HepG2 (cell line): ENCODE measurements around the gene ANO4. TPM values are rescaled to one million over a fixed set of nuclear protein-coding genes. Genes with fewer than 3 reads are reported as not detected.

Experiments used
- ATAC-seq: fragments of 200-7000 bp; cut with Tn5 transposase; 3 replicates; pipeline ENCODE4 v1.9.1; 2020; ENCODE audit warnings: mild to moderate bottlenecking, moderate library complexity
- BruUV-seq: library from RNA; stranded (reverse); fragments of 400-500 nt; replicated peaks from 2 replicates; lab custom pipeline; 2021; lab: Mats Ljungman, UMichigan
- CTCF ChIA-PET: fragments of 300-600 bp; formaldehyde crosslinking; extraction: SDS; loops from one replicate; lab custom pipeline; 2021; ENCODE audit warnings: low total read pairs, inconsistent platforms, low intra/inter-chr PET ratio; lab: Yijun Ruan, JAX
- POLR2A ChIA-PET: fragments of 350-600 bp; sonication (Branson Sonifier 250); formaldehyde crosslinking; loops from one replicate; lab custom pipeline; 2020; ENCODE audit warnings: antibody characterized with exemption, inconsistent platforms; lab: Yijun Ruan, JAX
- DNase-seq: peaks from one replicate; pipeline ENCODE4 v3.0.0-alpha.2; 2015; ENCODE audit warnings: low spot score
- FAIRE-seq: peaks from 3 replicates; lab custom pipeline; 2011; peaks lifted over from hg19 to GRCh38; lab: Jason Lieb, UNC
- H2AFZ ChIP-seq: one replicate; pipeline ENCODE4 v1.6.1; 2011; ENCODE audit warnings: low read length, inconsistent platforms
- H3K27ac ChIP-seq: fragments of 300-600 bp; 3 replicates; pipeline ENCODE4 v1.8.0; 2011; ENCODE audit warnings: mixed run types, mild to moderate bottlenecking, mixed read lengths, low read length, inconsistent platforms; ENCODE audit not compliant: insufficient read depth; ENCODE audit errors: extremely low read length
- H3K27me3 ChIP-seq, 2 experiments: fragments of 200-600 bp in 1 of 2; 2 replicates in 1 of 2; 3 replicates in 1 of 2; pipeline versions ENCODE4 v1.6.0 to v1.8.0; 2011; ENCODE audit warnings: low read length in 2 of 2, mild to moderate bottlenecking in 2 of 2, moderate library complexity in 2 of 2, inconsistent platforms in 1 of 2; ENCODE audit not compliant: insufficient read depth in 2 of 2, control insufficient read depth in 1 of 2
- H3K36me3 ChIP-seq, 2 experiments: fragments of 200-600 bp in 1 of 2; replicated peaks in 1 of 2; 2 replicates in 1 of 2; 3 replicates in 1 of 2; pipeline versions ENCODE4 v1.5.1 to v1.8.0; 2011; ENCODE audit warnings: low read length in 2 of 2, inconsistent platforms in 1 of 2; ENCODE audit not compliant: insufficient read depth in 2 of 2, control insufficient read depth in 1 of 2
- H3K4me1 ChIP-seq: 2 replicates; pipeline ENCODE4 v1.5.1; 2012; ENCODE audit warnings: low read length, inconsistent platforms; ENCODE audit not compliant: insufficient read depth
- H3K4me2 ChIP-seq: 2 replicates; pipeline ENCODE4 v1.6.0; 2011; ENCODE audit warnings: low read depth, low read length, inconsistent platforms
- H3K4me3 ChIP-seq, 3 experiments: fragments of 200-600 bp in 1 of 3; sonication (generic), shearing (Covaris generic) in 1 of 3; replicated peaks in 1 of 3; 2 replicates each; pipeline ENCODE4 v1.5.1; 2011 to 2016; ENCODE audit warnings: low read length in 3 of 3, inconsistent platforms in 2 of 3, low read depth in 2 of 3, mild to moderate bottlenecking in 2 of 3, control low read depth in 1 of 3, mixed read lengths in 1 of 3; ENCODE audit not compliant: insufficient read depth in 1 of 3
- H3K79me2 ChIP-seq: one replicate; pipeline ENCODE4 v1.6.1; 2011; ENCODE audit warnings: low read length, inconsistent platforms; ENCODE audit not compliant: insufficient read depth
- H3K9ac ChIP-seq: 2 replicates; pipeline ENCODE4 v1.6.0; 2011; ENCODE audit warnings: mild to moderate bottlenecking, low read depth, low read length, inconsistent platforms; ENCODE audit not compliant: insufficient read depth
- H3K9me3 ChIP-seq: 2 replicates; pipeline ENCODE4 v1.5.1; 2012; ENCODE audit warnings: mild to moderate bottlenecking, low read length
- H4K20me1 ChIP-seq: 2 replicates; pipeline ENCODE4 v1.6.0; 2011; ENCODE audit warnings: inconsistent platforms, mild to moderate bottlenecking, low read length, moderate library complexity; ENCODE audit not compliant: insufficient read depth
- HES4 ChIP-seq: sonication (generic); formaldehyde crosslinking; IDR thresholded peaks from 2 replicates; pipeline ENCODE4 v1.9.0; 2021; ENCODE audit warnings: mild to moderate bottlenecking, missing genetic modification reagents, borderline replicate concordance
- MIER2 ChIP-seq: IDR thresholded peaks from 2 replicates; pipeline ENCODE4 v1.6.1; 2016; ENCODE audit warnings: missing biosample characterization, missing genetic modification reagents
- POLR2A ChIP-seq, 2 experiments: IDR thresholded peaks; 2 replicates each; pipeline ENCODE4 v1.6.1; 2011; ENCODE audit warnings: low read depth in 2 of 2, low read length in 2 of 2, mild to moderate bottlenecking in 1 of 2, moderate library complexity in 1 of 2; ENCODE audit not compliant: insufficient read depth in 1 of 2
- ZNF331 ChIP-seq: sonication (generic); formaldehyde crosslinking; IDR thresholded peaks from 2 replicates; pipeline ENCODE4 v1.4.0; 2020; ENCODE audit warnings: missing genetic modification reagents
- ZNF354B ChIP-seq: sonication (generic); formaldehyde crosslinking; IDR thresholded peaks from 2 replicates; pipeline ENCODE4 v1.8.0; 2022; ENCODE audit warnings: mild to moderate bottlenecking, missing genetic modification reagents
- ZNF567 ChIP-seq: sonication (generic); formaldehyde crosslinking; IDR thresholded peaks from 2 replicates; pipeline ENCODE4 v1.8.1; 2023; ENCODE audit warnings: mild to moderate bottlenecking, missing genetic modification reagents, borderline replicate concordance
- ZNF644 ChIP-seq: IDR thresholded peaks from 2 replicates; pipeline ENCODE4 v1.6.1; 2016; ENCODE audit warnings: low read depth
- ZNF790 ChIP-seq: sonication (generic); formaldehyde crosslinking; IDR thresholded peaks from 2 replicates; pipeline ENCODE4 v1.8.0; 2022; ENCODE audit warnings: missing genetic modification reagents, mild to moderate bottlenecking, borderline replicate concordance
- ZSCAN21 ChIP-seq: sonication (generic); formaldehyde crosslinking; IDR thresholded peaks from 2 replicates; pipeline ENCODE4 v1.8.0; 2022; ENCODE audit warnings: mild to moderate bottlenecking, missing genetic modification reagents, moderate library complexity, borderline replicate concordance
- WGBS: methylation state at CpG from one replicate; pipeline ENCODE4 v1.1.6; 2017; ENCODE audit warnings: low lambda C conversion rate; 5-methylcytosine and 5-hydroxymethylcytosine counted together
- in situ Hi-C: cut with HindIII; loops from 2 replicates; pipeline ENCODE4 v1.10.0; 2017; ENCODE audit warnings: low pct_unique_long_range_greater_than_20kb; ENCODE audit not compliant: extremely low pct_ligation_motif_present
- intact Hi-C: fragments of 100-400 bp; cut with micrococcal nuclease; formaldehyde crosslinking; loops from one replicate; pipeline ENCODE4 v1.10.0; 2022; ENCODE audit not compliant: unreplicated experiment
- polyA plus RNA-seq, 8 experiments: library from polyadenylated mRNA; depleted of rRNA in 3 of 8; stranded (reverse) in 7 of 8; unstranded in 1 of 8; fragments of >200 nt; fragmentation: Illumina TruSeq in 4 of 8; extraction: Trizol in 4 of 8; gene quantifications; 2 replicates each; pipeline versions ENCODE4 v1.2.1 to v1.2.3, GENCODE V29; 2011 to 2016; ENCODE audit warnings: low read depth in 4 of 8, missing spikeins in 1 of 8, mixed read lengths in 1 of 8; ENCODE audit not compliant: insufficient read depth in 1 of 8
- total RNA-seq, 5 experiments: library from RNA; depleted of rRNA; stranded (reverse); fragments of >200 nt; fragmentation: Illumina TruSeq; extraction: Trizol; gene quantifications; 2 replicates each; pipeline ENCODE4 v1.2.3, GENCODE V29; 2016; ENCODE audit warnings: low read depth in 1 of 5
- TF ChIP-seq, protein P1 (sequence below): IDR thresholded peaks from 2 replicates; pipeline ENCODE4 v1.6.1; 2016; ENCODE audit warnings: low read depth, missing genetic modification reagents, missing compliant biosample characterization
- TF ChIP-seq, protein P2 (sequence below), 2 experiments: fragments of 450-650 bp in 1 of 2; sonication (generic) in 1 of 2; formaldehyde crosslinking in 1 of 2; IDR thresholded peaks; 2 replicates each; pipeline versions ENCODE4 v1.6.1 to v1.8.0; 2016 to 2022; ENCODE audit warnings: antibody characterized with exemption in 1 of 2, mild to moderate bottlenecking in 1 of 2, missing genetic modification reagents in 1 of 2

ANO4 gene
- total and polyA plus RNA-seq, 2 of the 13 experiments (the other 11 are each of a cell fraction or from before 2014, with no cell fraction given): not detected

GRCh38 chr12:100752841-100753240 is 41.7 kb upstream of the ANO4 start:
- ATAC-seq (no peak), FAIRE-seq (no peak), DNase-seq (no peak)
- no peak overlapping the region for H2AFZ ChIP-seq
- no peaks in the 10 kb centered on the region for H3K79me2 ChIP-seq
- CTCF ChIA-PET: no interaction called here
- H3K4me1 ChIP-seq: no peaks in the 10 kb centered on the region
- no peaks in the 10 kb centered on the region for H4K20me1 ChIP-seq
- no TSS peak for BruUV-seq
- no peaks in the 10 kb centered on the region for H3K9me3 ChIP-seq
- H3K27me3 ChIP-seq: peaks cover 0 to 5% of the 10 kb centered on the region in 2 experiments; a peak in 1 of 5 replicates
- POLR2A ChIA-PET: no interaction called here
- H3K36me3 ChIP-seq: no peaks in the 10 kb centered on the region
- no peak overlapping the region for H3K4me2 ChIP-seq
- H3K27ac ChIP-seq: no peak overlapping the region
- 8% methylated on average over 2 of the region's 2 CpGs for WGBS
- no peak overlapping the region for H3K9ac ChIP-seq
- no peak overlapping the region for H3K4me3 ChIP-seq
- in situ Hi-C loops (no loop called here), intact Hi-C loops (no loop called here)
- TF ChIP-seq ZNF354B (CRISPR knock-in tag): no peak
- no peak for TF ChIP-seq MIER2
- TF ChIP-seq, protein P1, sequence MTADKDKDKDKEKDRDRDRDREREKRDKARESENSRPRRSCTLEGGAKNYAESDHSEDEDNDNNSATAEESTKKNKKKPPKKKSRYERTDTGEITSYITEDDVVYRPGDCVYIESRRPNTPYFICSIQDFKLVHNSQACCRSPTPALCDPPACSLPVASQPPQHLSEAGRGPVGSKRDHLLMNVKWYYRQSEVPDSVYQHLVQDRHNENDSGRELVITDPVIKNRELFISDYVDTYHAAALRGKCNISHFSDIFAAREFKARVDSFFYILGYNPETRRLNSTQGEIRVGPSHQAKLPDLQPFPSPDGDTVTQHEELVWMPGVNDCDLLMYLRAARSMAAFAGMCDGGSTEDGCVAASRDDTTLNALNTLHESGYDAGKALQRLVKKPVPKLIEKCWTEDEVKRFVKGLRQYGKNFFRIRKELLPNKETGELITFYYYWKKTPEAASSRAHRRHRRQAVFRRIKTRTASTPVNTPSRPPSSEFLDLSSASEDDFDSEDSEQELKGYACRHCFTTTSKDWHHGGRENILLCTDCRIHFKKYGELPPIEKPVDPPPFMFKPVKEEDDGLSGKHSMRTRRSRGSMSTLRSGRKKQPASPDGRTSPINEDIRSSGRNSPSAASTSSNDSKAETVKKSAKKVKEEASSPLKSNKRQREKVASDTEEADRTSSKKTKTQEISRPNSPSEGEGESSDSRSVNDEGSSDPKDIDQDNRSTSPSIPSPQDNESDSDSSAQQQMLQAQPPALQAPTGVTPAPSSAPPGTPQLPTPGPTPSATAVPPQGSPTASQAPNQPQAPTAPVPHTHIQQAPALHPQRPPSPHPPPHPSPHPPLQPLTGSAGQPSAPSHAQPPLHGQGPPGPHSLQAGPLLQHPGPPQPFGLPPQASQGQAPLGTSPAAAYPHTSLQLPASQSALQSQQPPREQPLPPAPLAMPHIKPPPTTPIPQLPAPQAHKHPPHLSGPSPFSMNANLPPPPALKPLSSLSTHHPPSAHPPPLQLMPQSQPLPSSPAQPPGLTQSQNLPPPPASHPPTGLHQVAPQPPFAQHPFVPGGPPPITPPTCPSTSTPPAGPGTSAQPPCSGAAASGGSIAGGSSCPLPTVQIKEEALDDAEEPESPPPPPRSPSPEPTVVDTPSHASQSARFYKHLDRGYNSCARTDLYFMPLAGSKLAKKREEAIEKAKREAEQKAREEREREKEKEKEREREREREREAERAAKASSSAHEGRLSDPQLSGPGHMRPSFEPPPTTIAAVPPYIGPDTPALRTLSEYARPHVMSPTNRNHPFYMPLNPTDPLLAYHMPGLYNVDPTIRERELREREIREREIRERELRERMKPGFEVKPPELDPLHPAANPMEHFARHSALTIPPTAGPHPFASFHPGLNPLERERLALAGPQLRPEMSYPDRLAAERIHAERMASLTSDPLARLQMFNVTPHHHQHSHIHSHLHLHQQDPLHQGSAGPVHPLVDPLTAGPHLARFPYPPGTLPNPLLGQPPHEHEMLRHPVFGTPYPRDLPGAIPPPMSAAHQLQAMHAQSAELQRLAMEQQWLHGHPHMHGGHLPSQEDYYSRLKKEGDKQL (CRISPR knock-in tag): no peak
- no peak for TF ChIP-seq ZNF331
- TF ChIP-seq, protein P2, sequence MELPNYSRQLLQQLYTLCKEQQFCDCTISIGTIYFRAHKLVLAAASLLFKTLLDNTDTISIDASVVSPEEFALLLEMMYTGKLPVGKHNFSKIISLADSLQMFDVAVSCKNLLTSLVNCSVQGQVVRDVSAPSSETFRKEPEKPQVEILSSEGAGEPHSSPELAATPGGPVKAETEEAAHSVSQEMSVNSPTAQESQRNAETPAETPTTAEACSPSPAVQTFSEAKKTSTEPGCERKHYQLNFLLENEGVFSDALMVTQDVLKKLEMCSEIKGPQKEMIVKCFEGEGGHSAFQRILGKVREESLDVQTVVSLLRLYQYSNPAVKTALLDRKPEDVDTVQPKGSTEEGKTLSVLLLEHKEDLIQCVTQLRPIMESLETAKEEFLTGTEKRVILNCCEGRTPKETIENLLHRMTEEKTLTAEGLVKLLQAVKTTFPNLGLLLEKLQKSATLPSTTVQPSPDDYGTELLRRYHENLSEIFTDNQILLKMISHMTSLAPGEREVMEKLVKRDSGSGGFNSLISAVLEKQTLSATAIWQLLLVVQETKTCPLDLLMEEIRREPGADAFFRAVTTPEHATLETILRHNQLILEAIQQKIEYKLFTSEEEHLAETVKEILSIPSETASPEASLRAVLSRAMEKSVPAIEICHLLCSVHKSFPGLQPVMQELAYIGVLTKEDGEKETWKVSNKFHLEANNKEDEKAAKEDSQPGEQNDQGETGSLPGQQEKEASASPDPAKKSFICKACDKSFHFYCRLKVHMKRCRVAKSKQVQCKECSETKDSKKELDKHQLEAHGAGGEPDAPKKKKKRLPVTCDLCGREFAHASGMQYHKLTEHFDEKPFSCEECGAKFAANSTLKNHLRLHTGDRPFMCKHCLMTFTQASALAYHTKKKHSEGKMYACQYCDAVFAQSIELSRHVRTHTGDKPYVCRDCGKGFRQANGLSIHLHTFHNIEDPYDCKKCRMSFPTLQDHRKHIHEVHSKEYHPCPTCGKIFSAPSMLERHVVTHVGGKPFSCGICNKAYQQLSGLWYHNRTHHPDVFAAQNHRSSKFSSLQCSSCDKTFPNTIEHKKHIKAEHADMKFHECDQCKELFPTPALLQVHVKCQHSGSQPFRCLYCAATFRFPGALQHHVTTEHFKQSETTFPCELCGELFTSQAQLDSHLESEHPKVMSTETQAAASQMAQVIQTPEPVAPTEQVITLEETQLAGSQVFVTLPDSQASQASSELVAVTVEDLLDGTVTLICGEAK (IDR thresholded peaks at IDR 0.05): no peak
- TF ChIP-seq, protein P2 (CRISPR knock-in tag; IDR thresholded peaks at IDR 0.05): no peak
- no peak for TF ChIP-seq HES4
- no peak for TF ChIP-seq ZNF567 (CRISPR knock-in tag)
- TF ChIP-seq ZSCAN21 (CRISPR knock-in tag): no peak
- no peak for TF ChIP-seq POLR2A (IDR thresholded peaks at IDR 0.05; ENCODE audit: insufficient read depth in 1 of 2, low read depth in 2 of 2, low read length in 2 of 2)
- TF ChIP-seq ZNF790: no peak
- no peak for TF ChIP-seq ZNF644 (CRISPR knock-in tag)
